Lung microvascular endothelial cell (primary cell): Measurements from ENCODE around the gene DMTF1. TPM values are rescaled to one million over a fixed set of nuclear protein-coding genes. Genes with fewer than 3 reads are reported as not detected.
"Not testable (repeated sequence)": the region's sequence is repeated elsewhere in the genome, so short reads cannot be mapped to it uniquely, and the experiment has no call there.

Experiments used
- DNase-seq, 2 donors: peaks; one replicate each; pipeline versions ENCODE4 v3.0.0 to v3.0.0-alpha.2; 2010; ENCODE audit warnings: low read depth in 2 of 2
- total RNA-seq: library from RNA; depleted of rRNA; stranded (reverse); fragments of >200 nt; gene quantifications from 2 replicates; pipeline ENCODE4 v1.2.1, GENCODE V29; 2014

The DMTF1 gene
- total RNA-seq, 1 donor from 2014 or later = 55.2 TPM

GRCh38 chr7:87220734-87221215 is 68.5 kb downstream of the DMTF1 start:
- DNase-seq = peak in 1 of 2 donors; percentile 10

- DNase-seq = peak in 1 of 2 donors; percentile 19
These were observed 71.4 kb downstream of the DMTF1 start for GRCh38 chr7:87223666-87224065.

- peak in 1 of 2 donors; percentile 43 for DNase-seq
These were observed 73.4 kb downstream of the DMTF1 start for GRCh38 chr7:87225696-87226095.

- no peak for DNase-seq
These were observed 74.2 kb downstream of the DMTF1 start for GRCh38 chr7:87226495-87226894.

- no peak for DNase-seq
These were observed 79.0 kb downstream of the DMTF1 start for GRCh38 chr7:87231258-87231657.

GRCh38 chr7:87231711-87232110 is 79.5 kb downstream of the DMTF1 start:
- no peak for DNase-seq

GRCh38 chr7:87234949-87235348 is 82.7 kb downstream of the DMTF1 start:
- DNase-seq = no peak

- DNase-seq = not testable (repeated sequence)
These were observed 86.3 kb downstream of the DMTF1 start for GRCh38 chr7:87238464-87239051.

GRCh38 chr7:87245671-87246070 is 93.4 kb downstream of the DMTF1 start:
- not testable (repeated sequence) for DNase-seq

Other genes with a start within 250 kb of the DMTF1 start
- gene ELAPOR2, start 92.8 kb upstream of the DMTF1 start, total RNA-seq = 84.1 and 136 TPM in 2 replicates
- gene TMEM243, start 67.3 kb downstream of the DMTF1 start, total RNA-seq = 4.2 and 10.2 TPM in 2 replicates
- gene CROT, start 193.2 kb downstream of the DMTF1 start, total RNA-seq = 2.2 and 3.5 TPM in 2 replicates